IMR-90 (cell line): ENCODE data around the gene BCKDK.

Experiments used
- BHLHE40 ChIP-seq: fragments of 150-350 bp; IDR thresholded peaks from 2 replicates; pipeline ENCODE4 v1.6.1; 2016; ENCODE audit warnings: mild to moderate bottlenecking, low read depth, low read length
- CTCF ChIP-seq: conservative IDR thresholded peaks from 2 replicates; pipeline ENCODE4 v1.5.1; 2012; ENCODE audit warnings: mild to moderate bottlenecking, low read depth, low read length, improper control_type of control experiment
- ELK1 ChIP-seq: fragments of 150-350 bp; IDR thresholded peaks from 2 replicates; pipeline ENCODE4 v1.6.1; 2016; ENCODE audit warnings: low read depth, mild to moderate bottlenecking, low read length, moderate library complexity, borderline replicate concordance
- POLR2A ChIP-seq: IDR thresholded peaks from 2 replicates; pipeline ENCODE4 v1.6.1; 2012; ENCODE audit warnings: mild to moderate bottlenecking, low read depth, low read length
- SMC3 ChIP-seq: fragments of 150-350 bp; IDR thresholded peaks from 2 replicates; pipeline ENCODE4 v1.6.1; 2016; ENCODE audit warnings: low read depth, mild to moderate bottlenecking, antibody characterized with exemption, low read length, moderate library complexity

GRCh38 chr16:31142109-31143010 is 34.2 kb downstream of the BCKDK start:
- TF ChIP-seq BHLHE40: peak; percentile 78
- peak; percentile 98 for TF ChIP-seq CTCF
- no peak for TF ChIP-seq ELK1
- peak; percentile 81 for TF ChIP-seq SMC3
- 0 out of 2 replicates have a peak, but pooled peaks have one; percentile 24 for TF ChIP-seq POLR2A
